ENCODE data around the gene WBP2. TPM values are rescaled to one million over a fixed set of nuclear protein-coding genes. Genes with fewer than 3 reads are reported as not detected.

WBP2 gene
- total RNA-seq, 4 donors from 2014 or later: 27.7 to 75.1 (median 56.8) TPM

GRCh38 chr17:75827308-75828075 lies 27.6 kb downstream of the WBP2 start:
- H3K4me1 ChIP-seq: peaks cover 12 to 22% (median 15%) of the 10 kb centered on the region in 4 donors
- in situ Hi-C loops (cut with MboI; ENCODE audit: low pct_ligation_motif_present in 1 of 4, low pct_unique_long_range_greater_than_20kb in 1 of 4, low sequenced_read_pairs in 3 of 4): no loop called here
- H3K9me3 ChIP-seq: no peaks in the 10 kb centered on the region
- peak overlapping the region; percentile 55 to 86 (median 76) for H3K27ac ChIP-seq
- peak overlapping the region in 2 of 4 donors; percentile 32 for H3K4me3 ChIP-seq
- DNase-seq: peak; percentile 65
- H3K36me3 ChIP-seq: peaks cover 0 to 10% (median 0%) of the 10 kb centered on the region in 4 donors
- no peaks in the 10 kb centered on the region for H3K27me3 ChIP-seq
- intact Hi-C loops (cut with DNase I; ENCODE audit: low total_unique reads): loop anchor here (10.0 kb wide), 1 partner anchor 73 kb away; no protein-coding TSS in a partner anchor
- WGBS, 2 donors (ENCODE audit: low coverage in 1 of 2): 37% methylated on average over 15 of the region's 21 CpGs; no CpG with 5 or more reads in 1 of the 2 donors
- TF ChIP-seq POLR2AphosphoS5 (IDR thresholded peaks at IDR 0.05) (peak in 1 of 3 donors; percentile 43), POLR2A (IDR thresholded peaks at IDR 0.05) (no peak), CTCF (IDR thresholded peaks at IDR 0.05) (peak; percentile 67 to 81 (median 71))

- no peak for TF ChIP-seq EP300 (IDR thresholded peaks at IDR 0.05; ENCODE audit: low read depth)
- TF ChIP-seq POLR2AphosphoS5 (IDR thresholded peaks at IDR 0.05): no peak
- no peak for TF ChIP-seq POLR2A (IDR thresholded peaks at IDR 0.05)
- no peak for TF ChIP-seq CTCF (IDR thresholded peaks at IDR 0.05)
- intact Hi-C loops (cut with DNase I; ENCODE audit: low total_unique reads) (loop anchor here (10.0 kb wide), 1 partner anchor 72 kb away; no protein-coding TSS in a partner anchor), in situ Hi-C loops (cut with MboI; ENCODE audit: low pct_ligation_motif_present in 1 of 4, low pct_unique_long_range_greater_than_20kb in 1 of 4, low sequenced_read_pairs in 3 of 4) (no loop called here)
- peak overlapping the region; percentile 55 to 86 (median 76) for H3K27ac ChIP-seq
- no peak for DNase-seq
- no peaks in the 10 kb centered on the region for H3K9me3 ChIP-seq
- peaks cover 0 to 10% (median 0%) of the 10 kb centered on the region in 4 donors for H3K36me3 ChIP-seq
- H3K27me3 ChIP-seq: no peaks in the 10 kb centered on the region
- H3K4me1 ChIP-seq: peaks cover 12 to 22% (median 15%) of the 10 kb centered on the region in 4 donors
- WGBS, 2 donors (ENCODE audit: low coverage in 1 of 2): 83% methylated on average over 14 of the region's 14 CpGs; no CpG with 5 or more reads in 1 of the 2 donors
- H3K4me3 ChIP-seq: no peak overlapping the region
These were observed 28.4 kb downstream of the WBP2 start for GRCh38 chr17:75826561-75827307.

GRCh38 chr17:75825748-75826370 lies 29.3 kb downstream of the WBP2 start:
- intact Hi-C loops (cut with DNase I; ENCODE audit: low total_unique reads) (loop anchor here (10.0 kb wide), 1 partner anchor 71 kb away; no protein-coding TSS in a partner anchor), in situ Hi-C loops (cut with MboI; ENCODE audit: low pct_ligation_motif_present in 1 of 4, low pct_unique_long_range_greater_than_20kb in 1 of 4, low sequenced_read_pairs in 3 of 4) (no loop called here)
- TF ChIP-seq CTCF (IDR thresholded peaks at IDR 0.05) (no peak), POLR2AphosphoS5 (IDR thresholded peaks at IDR 0.05) (no peak)
- DNase-seq: no peak
- Histone ChIP-seq H3K27me3 (no peaks in the 10 kb centered on the region), H3K36me3 (peaks cover 0 to 13% (median under 1%) of the 10 kb centered on the region in 4 donors), H3K9me3 (no peaks in the 10 kb centered on the region), H3K4me3 (no peak overlapping the region), H3K27ac (no peak overlapping the region), H3K4me1 (peaks cover 12 to 18% (median 14%) of the 10 kb centered on the region in 4 donors)
- WGBS, 2 donors (ENCODE audit: low coverage in 1 of 2): 71 to 92% methylated on average over 2 to 12 of the region's 12 CpGs

- peaks cover 0 to 20% (median 4%) of the 10 kb centered on the region in 4 donors for H3K36me3 ChIP-seq
- no peak for TF ChIP-seq POLR2AphosphoS5 (IDR thresholded peaks at IDR 0.05)
- H3K4me1 ChIP-seq: peaks cover 12 to 18% (median 12%) of the 10 kb centered on the region in 4 donors
- H3K27me3 ChIP-seq: no peaks in the 10 kb centered on the region
- 83% methylated on average over 11 of the region's 13 CpGs; no CpG with 5 or more reads in 1 of the 2 donors for WGBS, 2 donors (ENCODE audit: low coverage in 1 of 2)
- no peak for DNase-seq
- intact Hi-C loops (cut with DNase I; ENCODE audit: low total_unique reads) (loop anchor here (10.0 kb wide), 1 partner anchor 70 kb away; no protein-coding TSS in a partner anchor), in situ Hi-C loops (cut with MboI; ENCODE audit: low pct_ligation_motif_present in 1 of 4, low pct_unique_long_range_greater_than_20kb in 1 of 4, low sequenced_read_pairs in 3 of 4) (no loop called here)
- no peaks in the 10 kb centered on the region for H3K9me3 ChIP-seq
- H3K4me3 ChIP-seq: no peak overlapping the region
- H3K27ac ChIP-seq: no peak overlapping the region
These were observed 30.0 kb downstream of the WBP2 start for GRCh38 chr17:75825149-75825552.

Data from transverse colon (tissue), 4 donors.